ENCODE measurements around the gene STYXL1.

Gene STYXL1

GRCh38 chr7:75951506-75951905 is 96.3 kb downstream of the STYXL1 start:
- DNase-seq, result no peak

GRCh38 chr7:75950111-75950681 is 97.6 kb downstream of the STYXL1 start:
- no peak for DNase-seq

GRCh38 chr7:75948179-75948578 is 99.6 kb downstream of the STYXL1 start:
- DNase-seq, result no peak

Measured in NCI-H526 treated with DMSO at 0.1 percent for 48 hours (cell line).